GM19452 (cell line): Measurements from ENCODE around the gene TNFSF15.
"Not testable (repeated sequence)": the region's sequence is repeated elsewhere in the genome, so short reads cannot be mapped to it uniquely, and the experiment has no call there.

Experiments
- ATAC-seq: cut with Tn5 transposase; IDR thresholded peaks from one replicate; pipeline ENCODE4 v1.9.1; 2021; ENCODE audit not compliant: unreplicated experiment

The TNFSF15 gene

DNA sequence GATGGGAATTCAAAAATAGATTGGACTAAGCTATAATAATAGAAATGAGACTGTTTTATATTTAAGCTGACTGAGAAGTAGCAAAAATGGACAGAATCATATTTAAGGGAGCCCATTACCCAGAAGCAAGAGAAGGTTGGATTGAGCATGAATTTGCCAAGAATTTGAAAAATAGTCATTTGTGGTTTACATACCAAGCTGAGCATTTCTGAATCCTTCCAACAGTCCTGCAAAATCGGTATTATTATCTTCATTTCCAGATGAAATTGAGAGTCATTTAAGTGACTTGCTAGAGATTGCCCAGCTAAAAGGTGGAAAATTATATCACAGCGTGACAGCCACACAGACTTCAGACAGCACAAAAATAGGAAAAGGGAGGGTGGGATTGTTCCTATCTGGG lies 48.4 kb downstream of the TNFSF15 start:
- no peak for ATAC-seq

DNA sequence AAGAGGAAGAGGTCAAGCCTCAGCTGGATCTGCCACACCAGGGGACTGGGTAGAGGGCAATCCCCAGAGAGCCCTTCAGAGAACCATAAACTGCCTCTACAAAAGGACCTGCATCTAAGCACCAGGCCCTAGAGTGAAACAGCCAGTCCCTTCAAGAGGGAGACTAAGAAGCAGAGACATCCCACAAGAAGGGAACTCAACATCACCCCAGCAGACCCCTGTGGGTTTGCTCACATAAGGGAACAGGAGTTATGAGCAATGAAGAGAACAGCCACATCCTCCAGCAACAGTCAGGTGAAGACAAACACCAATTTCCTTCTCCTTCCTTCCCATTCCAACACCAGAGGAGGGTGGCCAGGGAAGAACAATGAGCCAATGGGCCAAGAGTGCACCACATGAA lies 48.9 kb downstream of the TNFSF15 start:
- no peak for ATAC-seq

DNA sequence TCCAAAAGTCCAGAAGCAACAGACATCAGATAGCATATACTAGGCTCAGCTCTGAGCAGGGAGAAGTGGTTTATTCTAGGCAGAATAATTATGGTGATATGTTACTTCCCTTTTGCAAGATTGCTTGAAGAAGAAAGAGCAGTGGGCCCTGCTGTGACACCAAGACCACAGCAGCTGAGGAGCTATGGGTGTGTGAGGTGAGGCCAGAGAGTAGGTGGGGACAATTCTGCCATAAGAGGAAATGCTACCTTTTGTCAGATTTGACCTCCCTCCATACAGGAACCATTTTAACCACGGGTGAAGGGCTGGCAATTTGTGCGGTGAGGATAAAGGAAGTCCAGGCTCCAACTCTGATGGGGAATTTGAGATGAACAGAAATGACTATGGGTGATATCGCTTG lies 51.3 kb downstream of the TNFSF15 start:
- ATAC-seq: peak; percentile 81

DNA sequence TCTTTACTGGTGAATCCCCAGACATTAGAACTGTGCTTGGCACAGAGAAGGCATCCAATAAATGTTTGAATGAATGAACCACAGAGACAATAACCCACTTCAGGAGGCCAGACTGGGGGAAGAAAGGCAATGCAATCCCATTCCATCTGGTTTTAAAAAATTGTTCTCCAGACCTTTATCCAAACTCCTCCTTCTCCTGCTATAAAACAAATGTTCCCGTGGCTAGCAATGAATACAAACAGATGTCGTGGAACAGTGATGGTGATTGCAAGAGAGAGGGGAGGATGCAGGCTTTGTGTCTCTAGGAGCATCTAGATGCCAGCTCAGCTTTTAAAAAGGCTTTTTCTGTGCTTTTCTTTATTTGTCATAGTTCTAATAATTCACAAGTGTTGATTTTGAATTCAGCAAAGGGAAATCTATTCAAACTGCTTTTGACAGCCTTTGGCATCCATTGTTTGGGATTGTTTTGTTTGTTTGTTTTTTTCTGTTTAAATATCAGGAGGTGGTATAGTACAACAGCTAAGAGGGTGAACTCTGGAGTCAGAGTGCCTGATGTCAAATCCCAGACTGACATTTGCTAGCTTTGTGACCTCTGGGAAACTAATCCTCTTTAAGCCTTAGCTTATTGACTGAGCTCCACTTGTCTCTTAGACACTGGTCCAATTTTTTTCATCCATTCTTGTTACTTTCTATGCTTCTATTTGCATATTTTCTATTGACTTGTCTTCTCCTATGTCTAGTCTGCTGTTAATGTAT lies 59.1 kb downstream of the TNFSF15 start:
- no peak for ATAC-seq

DNA sequence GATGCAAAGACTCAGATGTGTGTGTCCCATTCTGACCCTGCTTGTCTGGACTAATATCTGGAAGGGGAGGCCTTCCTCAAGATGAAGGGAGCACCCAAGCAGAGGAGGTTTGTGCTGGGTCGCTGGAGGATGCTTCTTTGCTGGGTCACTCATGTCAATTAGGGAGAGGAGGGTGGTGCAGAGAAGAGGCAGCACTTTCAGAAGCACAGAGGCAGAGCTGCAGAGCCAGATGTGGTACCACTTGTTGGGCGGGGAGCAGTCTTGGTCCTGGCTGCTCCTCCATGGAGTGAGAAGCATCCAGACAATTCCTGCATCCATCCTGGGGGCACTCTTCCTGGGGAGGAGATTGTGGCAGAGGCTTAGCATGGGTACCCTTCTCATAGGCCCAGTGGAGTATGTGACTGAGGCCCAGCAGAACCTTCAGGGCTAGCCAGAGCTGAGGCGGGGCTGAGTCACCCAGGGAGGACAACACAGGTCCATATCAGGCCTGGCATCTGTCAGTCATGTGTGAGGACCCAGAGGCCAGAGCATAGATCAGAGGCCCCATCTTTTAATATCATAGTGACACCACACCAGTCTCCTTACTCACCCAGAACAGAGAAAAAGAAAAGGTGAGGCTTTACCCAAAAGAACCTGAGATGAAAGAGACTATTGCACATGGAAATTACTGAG lies 59.8 kb downstream of the TNFSF15 start:
- ATAC-seq: no peak

DNA sequence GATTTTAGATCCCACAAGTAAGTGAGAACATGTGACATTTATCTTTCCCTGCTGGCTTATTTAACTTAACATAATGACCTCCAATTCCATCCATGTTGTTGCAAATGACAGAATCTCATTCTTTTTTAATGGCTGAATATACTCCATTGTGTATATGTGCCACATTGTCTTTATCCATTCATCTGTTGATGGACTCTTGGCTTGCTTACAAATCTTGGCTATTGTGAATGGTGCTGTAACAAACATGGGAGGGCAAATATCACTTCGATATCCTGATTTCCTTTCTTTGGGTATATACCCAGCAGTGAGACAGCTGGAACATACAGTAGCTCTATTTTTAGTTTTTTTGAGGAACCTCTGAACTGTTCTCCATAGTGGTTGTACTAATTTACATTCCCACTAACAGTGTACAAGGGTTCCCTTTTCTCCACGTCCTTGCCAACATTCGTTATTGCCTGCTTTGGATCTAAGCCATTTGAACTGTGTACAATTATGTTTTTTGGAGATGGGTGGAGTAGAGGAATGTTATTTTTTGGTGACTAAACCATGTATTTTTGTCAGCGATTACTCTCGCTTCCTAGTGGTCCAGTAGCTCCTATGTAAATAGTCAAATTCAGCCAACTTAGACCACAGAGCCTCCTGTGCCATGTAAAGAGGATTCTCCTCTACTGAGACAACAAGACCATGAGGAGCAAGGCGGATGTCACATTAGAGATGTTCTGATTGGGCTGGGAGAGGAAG lies 60.6 kb downstream of the TNFSF15 start:
- no peak for ATAC-seq

DNA sequence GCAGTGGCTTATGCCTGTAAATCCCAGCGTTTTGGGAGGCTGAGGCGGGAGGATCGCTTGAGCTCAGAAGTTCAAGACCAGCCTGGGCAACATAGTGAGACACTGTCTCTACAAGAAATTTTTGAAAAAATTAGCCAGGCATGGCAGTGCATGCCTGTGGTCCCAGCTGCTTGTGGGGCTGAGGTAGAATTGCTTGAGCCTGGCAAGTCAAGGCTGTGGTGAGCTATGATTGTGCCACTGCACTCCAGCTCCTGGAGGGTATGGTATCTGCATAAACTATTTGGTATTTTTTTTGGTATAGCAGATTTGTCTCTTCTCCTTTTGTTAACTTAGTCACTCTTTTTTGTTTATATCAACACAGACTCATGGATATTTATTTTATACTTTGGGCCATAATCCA lies 62.4 kb downstream of the TNFSF15 start:
- no peak for ATAC-seq

DNA sequence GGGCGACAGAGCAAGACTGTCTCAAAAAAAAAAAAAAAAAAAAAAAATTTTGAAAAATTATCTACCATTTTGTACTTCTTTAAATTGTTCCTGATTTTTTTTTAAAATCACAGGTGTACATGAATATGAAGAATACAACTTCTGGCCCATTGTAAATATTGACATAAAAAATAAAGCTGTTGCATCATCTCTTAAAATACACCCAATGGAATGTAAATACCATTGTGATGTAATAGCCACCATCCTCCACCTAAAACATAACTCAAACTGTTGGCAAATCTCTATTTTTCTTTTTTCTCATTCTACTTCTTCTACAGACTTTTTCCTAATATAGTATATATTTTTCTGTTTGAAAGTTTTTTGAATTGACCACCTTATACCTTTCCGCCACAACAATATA lies 62.9 kb downstream of the TNFSF15 start:
- no peak for ATAC-seq

DNA sequence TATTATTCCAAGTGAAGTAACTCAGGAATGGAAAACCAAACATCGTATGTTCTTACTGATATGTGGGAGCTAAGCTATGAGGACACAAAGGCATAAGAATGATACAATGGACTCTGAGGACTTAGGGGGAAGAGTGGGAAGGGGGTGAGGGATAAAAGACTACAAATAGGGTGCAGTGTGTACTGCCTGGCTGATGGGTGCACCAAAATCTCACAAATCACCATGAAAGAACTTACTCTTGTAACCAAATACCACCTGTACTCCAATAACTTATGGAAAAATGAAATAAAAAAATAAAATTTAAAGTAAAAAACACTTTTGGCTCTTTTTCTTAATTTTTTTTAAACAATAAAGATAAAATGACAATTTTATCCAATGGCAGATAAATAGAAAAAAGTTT lies 64.3 kb downstream of the TNFSF15 start:
- ATAC-seq: not testable (repeated sequence)

DNA sequence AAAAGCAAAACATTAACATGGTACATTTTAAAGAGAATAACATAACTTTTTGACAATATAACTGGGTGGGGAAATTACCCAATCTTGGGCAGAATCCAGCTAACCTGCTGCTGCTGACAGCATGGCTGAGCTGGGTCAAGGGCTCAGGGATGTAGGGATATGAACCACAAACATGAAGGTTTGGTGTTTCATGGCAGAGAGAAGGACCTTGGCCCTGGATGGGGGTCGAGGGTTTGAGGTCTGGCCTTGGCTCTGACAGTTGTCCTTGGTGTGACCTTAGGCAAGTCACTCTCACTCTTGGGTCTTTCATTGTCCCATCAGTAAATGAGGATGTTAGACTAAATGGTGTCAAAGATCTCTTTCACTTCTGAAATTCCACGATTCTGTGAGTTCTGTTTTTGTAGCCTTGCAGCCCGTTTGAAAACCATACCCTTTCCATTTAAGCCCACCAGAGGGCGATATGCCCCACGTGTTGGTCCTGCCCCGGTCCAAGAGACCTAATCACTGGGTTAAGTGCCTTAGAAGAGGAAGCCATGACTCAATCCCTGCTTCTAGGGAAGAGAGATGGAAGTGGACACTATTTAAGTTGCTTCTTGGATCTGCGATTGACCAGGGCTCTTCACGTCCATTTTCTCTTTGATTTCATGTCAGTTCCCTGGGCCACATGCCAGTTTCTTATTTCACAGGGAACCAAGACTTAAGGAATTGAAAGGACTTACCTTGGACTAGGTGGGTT lies 67.1 kb downstream of the TNFSF15 start:
- ATAC-seq: peak; percentile 75

DNA sequence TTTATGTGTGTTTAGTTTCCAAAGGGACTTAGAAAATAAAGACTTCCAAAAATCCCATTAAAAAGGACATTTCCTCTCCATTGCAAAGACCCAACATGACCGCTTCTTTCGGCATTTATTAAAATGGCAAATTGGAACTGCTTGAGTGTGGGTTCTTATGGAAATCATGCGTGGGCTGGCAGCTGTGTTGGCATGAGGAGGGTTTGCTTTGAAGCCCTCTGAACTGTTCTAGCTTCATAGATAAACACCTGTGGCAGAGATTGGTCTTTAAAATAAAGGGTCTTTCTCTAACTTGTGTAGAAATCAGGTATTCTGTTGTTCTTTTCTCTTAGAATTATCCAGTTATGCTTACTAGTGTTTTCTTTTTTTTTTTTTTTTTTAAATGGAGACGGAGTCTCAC lies 68.0 kb downstream of the TNFSF15 start:
- ATAC-seq: no peak

DNA sequence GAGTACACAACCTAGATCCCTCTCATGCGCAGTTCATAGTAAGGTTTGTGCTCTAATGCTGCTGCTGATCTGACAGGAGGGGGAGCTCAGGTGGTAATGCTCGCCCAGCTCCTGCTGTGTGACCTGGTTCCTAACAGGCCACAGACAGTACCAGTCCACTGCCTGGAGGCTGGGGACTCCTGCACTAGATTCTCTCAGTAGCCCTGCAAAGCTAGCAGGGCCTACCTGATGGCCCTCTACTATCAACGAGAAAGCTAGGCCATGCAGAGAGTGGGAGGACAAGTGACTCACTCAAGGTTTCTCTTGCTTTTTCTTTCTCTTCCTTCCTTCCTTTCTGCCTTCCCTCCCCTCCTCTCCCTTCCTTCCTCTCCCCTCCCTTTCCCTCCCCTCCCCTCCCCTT lies 68.7 kb downstream of the TNFSF15 start:
- no peak for ATAC-seq

DNA sequence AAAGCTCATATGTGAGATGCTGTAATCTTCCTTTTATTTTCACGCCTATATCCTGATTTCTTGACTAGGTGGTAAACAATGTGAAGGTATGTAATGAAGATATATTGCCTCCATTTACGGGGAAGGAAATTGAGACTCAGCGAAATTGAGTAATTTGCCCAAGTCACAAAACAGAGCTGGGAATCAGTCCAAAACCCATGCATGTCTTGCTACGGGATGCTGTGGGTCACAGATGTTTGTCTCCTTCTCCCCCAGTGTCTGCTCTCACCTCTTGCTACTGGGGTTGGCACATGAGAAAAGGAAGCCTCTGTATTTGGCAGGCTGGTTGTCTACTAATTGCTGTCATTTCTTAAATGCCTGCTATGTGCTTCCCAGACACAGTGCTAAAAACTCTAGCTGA lies 70.1 kb downstream of the TNFSF15 start:
- no peak for ATAC-seq

DNA sequence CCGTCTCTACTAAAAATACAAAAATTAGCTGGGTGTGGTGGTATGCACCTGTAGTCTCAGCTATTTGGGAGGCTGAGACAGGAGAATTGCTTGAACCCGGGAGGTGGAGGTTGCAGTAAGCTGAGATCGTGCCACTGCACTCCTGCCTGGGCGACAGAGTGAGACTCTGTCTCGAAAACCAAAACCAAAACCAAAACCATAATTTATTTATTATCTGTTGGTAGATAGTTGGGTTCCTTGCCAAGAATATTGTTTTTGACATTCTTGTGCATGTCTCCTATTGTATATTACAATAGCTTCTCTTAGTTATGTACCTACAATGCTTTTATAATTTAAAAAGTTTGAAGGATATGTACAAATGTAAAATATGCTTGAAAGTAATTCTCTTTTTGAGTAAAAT lies 70.7 kb downstream of the TNFSF15 start:
- not testable (repeated sequence) for ATAC-seq
